Progenitor cell of endocrine pancreas (in vitro differentiated cells): ENCODE results near the gene AK8. TPM values are rescaled to one million over a fixed set of nuclear protein-coding genes. Genes with fewer than 3 reads are reported as not detected.

ENCODE experiments used
- DNase-seq: peaks from one replicate; pipeline ENCODE4 v3.0.0; 2021; ENCODE audit warnings: low spot score; ENCODE audit not compliant: unreplicated experiment
- H3K27ac Mint-ChIP-seq: 2 replicates; pipeline ENCODE4 v1.8.0; 2021; ENCODE audit warnings: mild to moderate bottlenecking, moderate library complexity, mixed read lengths
- H3K27me3 Mint-ChIP-seq: 2 replicates; pipeline ENCODE4 v1.8.0; 2021; ENCODE audit warnings: mixed read lengths
- H3K36me3 Mint-ChIP-seq: 2 replicates; pipeline ENCODE4 v1.8.0; 2022; ENCODE audit warnings: mixed read lengths; ENCODE audit not compliant: insufficient read depth
- H3K4me1 Mint-ChIP-seq: 2 replicates; pipeline ENCODE4 v1.8.0; 2021; ENCODE audit warnings: low read depth, mixed read lengths
- H3K4me3 Mint-ChIP-seq: 2 replicates; pipeline ENCODE4 v1.8.0; 2021; ENCODE audit warnings: low read depth, mild to moderate bottlenecking, moderate library complexity, mixed read lengths
- H3K9me3 Mint-ChIP-seq: 2 replicates; pipeline ENCODE4 v1.8.0; 2021; ENCODE audit warnings: low read depth, mixed read lengths
- total RNA-seq: library from RNA; stranded (reverse); gene quantifications from 2 replicates; pipeline ENCODE4 v1.2.1, GENCODE V29; 2021
- TF ChIP-seq, protein P1 (sequence below): fragments of 200-600 bp; sonication (generic); IDR thresholded peaks from one replicate; pipeline ENCODE4 v1.5.0; 2021; ENCODE audit warnings: antibody characterized with exemption, mild to moderate bottlenecking; ENCODE audit not compliant: unreplicated experiment

The AK8 gene
- total RNA-seq, 1 donor from 2014 or later = 1.9 TPM

DNA sequence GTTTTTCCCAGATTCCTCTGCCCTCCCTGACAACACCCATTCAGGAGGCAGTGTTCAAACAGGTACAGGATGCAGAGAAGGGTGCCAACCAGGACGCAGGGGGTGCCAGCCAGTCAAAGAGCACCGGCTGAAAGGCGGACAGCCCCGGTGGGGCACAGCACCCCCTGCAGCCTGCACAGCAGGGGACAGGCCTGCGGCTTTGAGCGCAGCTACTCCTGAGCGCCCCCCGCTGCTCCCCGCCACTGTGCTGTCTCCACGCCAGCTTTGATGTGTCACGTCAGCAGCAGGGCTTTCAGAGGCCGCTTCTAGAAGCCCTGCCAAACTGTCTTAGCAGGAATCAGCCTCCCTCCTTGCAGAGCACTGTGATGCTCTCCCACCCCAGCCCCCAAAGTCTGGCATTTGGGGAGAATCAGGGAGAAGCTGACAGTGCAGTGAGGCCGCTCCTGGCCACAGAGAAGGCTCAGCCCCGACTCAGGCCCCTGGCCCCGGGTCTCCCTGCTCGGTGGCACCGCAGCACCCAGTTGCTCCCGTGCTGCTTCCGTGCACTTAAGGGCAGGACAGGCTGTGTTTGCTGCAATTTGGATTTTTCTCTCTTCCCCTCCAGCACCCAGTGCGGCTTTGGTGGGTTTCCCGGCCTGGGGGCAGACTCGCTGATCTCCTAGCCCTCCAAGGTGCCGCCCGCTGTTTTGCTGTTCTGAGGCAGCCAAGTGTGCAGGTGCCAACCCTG lies 20.3 kb downstream of the AK8 start:
- no peaks in the 10 kb centered on the region for H3K36me3 Mint-ChIP-seq
- TF ChIP-seq, protein P1, sequence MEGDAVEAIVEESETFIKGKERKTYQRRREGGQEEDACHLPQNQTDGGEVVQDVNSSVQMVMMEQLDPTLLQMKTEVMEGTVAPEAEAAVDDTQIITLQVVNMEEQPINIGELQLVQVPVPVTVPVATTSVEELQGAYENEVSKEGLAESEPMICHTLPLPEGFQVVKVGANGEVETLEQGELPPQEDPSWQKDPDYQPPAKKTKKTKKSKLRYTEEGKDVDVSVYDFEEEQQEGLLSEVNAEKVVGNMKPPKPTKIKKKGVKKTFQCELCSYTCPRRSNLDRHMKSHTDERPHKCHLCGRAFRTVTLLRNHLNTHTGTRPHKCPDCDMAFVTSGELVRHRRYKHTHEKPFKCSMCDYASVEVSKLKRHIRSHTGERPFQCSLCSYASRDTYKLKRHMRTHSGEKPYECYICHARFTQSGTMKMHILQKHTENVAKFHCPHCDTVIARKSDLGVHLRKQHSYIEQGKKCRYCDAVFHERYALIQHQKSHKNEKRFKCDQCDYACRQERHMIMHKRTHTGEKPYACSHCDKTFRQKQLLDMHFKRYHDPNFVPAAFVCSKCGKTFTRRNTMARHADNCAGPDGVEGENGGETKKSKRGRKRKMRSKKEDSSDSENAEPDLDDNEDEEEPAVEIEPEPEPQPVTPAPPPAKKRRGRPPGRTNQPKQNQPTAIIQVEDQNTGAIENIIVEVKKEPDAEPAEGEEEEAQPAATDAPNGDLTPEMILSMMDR = no peak
- no peak overlapping the region for H3K4me3 Mint-ChIP-seq

DNA sequence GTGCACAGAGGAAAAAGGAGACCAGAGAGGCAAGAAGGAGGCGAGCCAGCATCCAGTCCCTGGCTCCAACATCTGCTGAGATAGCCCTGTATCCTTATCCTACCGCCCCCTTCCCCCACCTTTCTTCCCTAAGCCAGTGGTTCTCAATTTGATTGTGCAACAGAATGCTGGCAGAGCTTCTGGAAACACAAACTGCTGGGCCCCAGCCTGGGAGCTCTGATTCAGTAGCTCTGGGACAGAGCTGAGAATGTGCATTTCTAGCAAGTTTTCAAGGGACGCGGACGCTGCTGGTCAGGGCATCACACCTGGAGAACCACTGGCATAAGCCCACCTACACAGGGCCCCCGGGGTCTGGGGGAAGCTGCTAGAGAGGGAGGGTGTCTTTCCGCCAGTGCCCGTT lies 21.1 kb downstream of the AK8 start:
- no peak for DNase-seq

More for the DNA sequence above, 20.3 kb downstream of the AK8 start:
- H3K27me3 Mint-ChIP-seq = peaks cover 5% of the 10 kb centered on the region
- no peak for DNase-seq
- no peaks in the 10 kb centered on the region for H3K9me3 Mint-ChIP-seq
- no peak overlapping the region for H3K27ac Mint-ChIP-seq
- H3K4me1 Mint-ChIP-seq = no peaks in the 10 kb centered on the region

DNA sequence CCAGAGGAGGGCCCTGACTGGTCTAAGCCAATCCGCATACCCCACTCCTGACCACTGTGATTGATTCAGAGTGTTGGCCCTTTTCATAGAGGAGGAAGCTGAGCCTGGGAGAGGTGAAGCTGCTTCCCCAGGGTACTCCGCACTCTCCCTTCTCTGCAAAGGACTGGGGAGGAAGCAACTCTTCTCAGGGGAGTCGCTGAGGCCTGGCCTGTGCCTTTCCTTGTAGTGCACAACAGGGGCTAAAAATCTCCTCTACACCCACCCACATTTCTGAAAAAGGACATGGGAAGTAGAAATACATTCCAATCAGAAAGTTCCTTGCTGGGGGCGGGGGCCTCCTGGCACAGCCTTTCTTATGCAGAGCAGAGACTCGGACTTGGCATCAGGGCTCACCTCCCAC lies 22.2 kb downstream of the AK8 start:
- peaks cover 5% of the 10 kb centered on the region for H3K27me3 Mint-ChIP-seq
- H3K27ac Mint-ChIP-seq = no peak overlapping the region
- no peaks in the 10 kb centered on the region for H3K4me1 Mint-ChIP-seq
- no peaks in the 10 kb centered on the region for H3K9me3 Mint-ChIP-seq
- H3K4me3 Mint-ChIP-seq = no peak overlapping the region
- H3K36me3 Mint-ChIP-seq = no peaks in the 10 kb centered on the region
- DNase-seq = no peak
- TF ChIP-seq, protein P1 = no peak

More for the DNA sequence above, 21.1 kb downstream of the AK8 start:
- H3K4me1 Mint-ChIP-seq = no peaks in the 10 kb centered on the region
- H3K36me3 Mint-ChIP-seq = no peaks in the 10 kb centered on the region
- TF ChIP-seq, protein P1 = no peak
- no peaks in the 10 kb centered on the region for H3K9me3 Mint-ChIP-seq
- H3K27me3 Mint-ChIP-seq = peaks cover 5% of the 10 kb centered on the region
- no peak overlapping the region for H3K27ac Mint-ChIP-seq
- no peak overlapping the region for H3K4me3 Mint-ChIP-seq

DNA sequence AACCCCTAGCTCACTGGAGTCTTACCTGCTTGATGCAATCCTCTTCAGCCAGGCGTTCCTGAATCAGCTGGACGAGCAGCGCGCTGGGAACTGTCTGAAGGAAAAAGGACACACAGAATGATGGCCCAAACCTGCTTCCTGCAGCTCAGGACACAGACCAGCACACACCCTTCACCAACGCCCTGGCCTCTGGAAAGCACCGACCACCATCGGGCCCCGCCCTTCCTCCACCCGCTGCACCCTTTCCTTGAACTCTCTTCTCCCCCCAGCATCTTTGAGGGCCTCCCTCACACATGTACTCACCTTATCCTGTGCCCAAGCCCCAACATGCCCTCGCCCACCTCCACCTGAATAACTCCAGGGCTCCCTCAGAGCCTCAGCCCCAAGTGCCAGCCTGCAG lies 23.3 kb downstream of the AK8 start:
- Mint-ChIP-seq H3K4me1 (no peaks in the 10 kb centered on the region), H3K9me3 (no peaks in the 10 kb centered on the region), H3K27me3 (peaks cover 5% of the 10 kb centered on the region), H3K4me3 (no peak overlapping the region), H3K36me3 (no peaks in the 10 kb centered on the region), H3K27ac (no peak overlapping the region)
- DNase-seq = no peak
- TF ChIP-seq, protein P1 = no peak

DNA sequence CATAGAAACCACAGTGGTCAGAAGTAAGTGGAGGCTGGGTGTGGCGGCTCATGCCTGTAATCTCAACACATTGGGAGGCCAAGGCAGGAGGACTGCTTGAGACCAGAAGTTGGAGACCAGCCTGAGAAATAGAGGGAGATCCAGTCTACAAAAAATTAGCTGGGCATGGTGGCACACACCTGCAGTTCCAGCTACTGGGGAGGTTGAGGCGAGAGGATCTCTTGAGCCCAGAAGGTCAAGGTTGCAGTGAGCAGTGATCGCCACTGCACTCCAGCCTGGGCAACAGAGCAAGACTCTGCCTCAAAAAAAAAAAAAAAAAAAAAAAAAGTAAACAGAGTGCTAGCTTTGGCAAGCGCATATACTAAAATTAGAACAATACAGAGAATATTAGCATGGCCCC lies 24.6 kb downstream of the AK8 start:
- peaks cover 5% of the 10 kb centered on the region for H3K27me3 Mint-ChIP-seq
- no peaks in the 10 kb centered on the region for H3K4me1 Mint-ChIP-seq
- no peaks in the 10 kb centered on the region for H3K36me3 Mint-ChIP-seq
- no peak overlapping the region for H3K4me3 Mint-ChIP-seq
- TF ChIP-seq, protein P1 = no peak
- no peaks in the 10 kb centered on the region for H3K9me3 Mint-ChIP-seq
- no peak overlapping the region for H3K27ac Mint-ChIP-seq
- no peak for DNase-seq
